Lung (tissue), 12 donors: ENCODE data around the gene TOPAZ1. TPM values are rescaled to one million over a fixed set of nuclear protein-coding genes. Genes with fewer than 3 reads are reported as not detected.
A peak's percentile ranks its signal among the peaks of the same experiment; 100 is the strongest.

ENCODE experiments used
- ATAC-seq: fragments of 200-7000 bp; cut with Tn5 transposase; one replicate; pipeline ENCODE4 v1.9.1; 2020; ENCODE audit warnings: moderate number of reproducible peaks; ENCODE audit not compliant: insufficient read depth, low FRiP score
- DNase-seq, 3 donors: peaks; one replicate each; pipeline ENCODE4 v3.0.0-alpha.2; 2013 to 2017
- H3K27ac ChIP-seq, 2 donors: one replicate each; pipeline ENCODE4 v1.5.1; 2013; ENCODE audit warnings: mild to moderate bottlenecking in 2 of 2, moderate library complexity in 2 of 2, control low read depth in 1 of 2, inconsistent platforms in 1 of 2, low read depth in 1 of 2, low read length in 1 of 2
- H3K27me3 ChIP-seq, 3 donors: one replicate each; pipeline ENCODE4 v1.5.1; 2013; ENCODE audit warnings: low read length in 2 of 3; ENCODE audit not compliant: control insufficient read depth in 3 of 3, insufficient read depth in 3 of 3
- H3K36me3 ChIP-seq, 4 donors: one replicate each; pipeline ENCODE4 v1.5.1; 2013; ENCODE audit warnings: low read length in 4 of 4, mild to moderate bottlenecking in 1 of 4, moderate library complexity in 1 of 4; ENCODE audit not compliant: control insufficient read depth in 4 of 4, insufficient read depth in 4 of 4
- H3K4me1 ChIP-seq, 5 donors: one replicate each; pipeline ENCODE4 v1.5.1; 2013; ENCODE audit warnings: low read length in 5 of 5, mild to moderate bottlenecking in 2 of 5, moderate library complexity in 1 of 5; ENCODE audit not compliant: control insufficient read depth in 5 of 5, insufficient read depth in 5 of 5
- H3K4me3 ChIP-seq: one replicate; pipeline ENCODE4 v1.5.1; 2013; ENCODE audit warnings: mild to moderate bottlenecking, control low read depth, moderate library complexity
- H3K9ac ChIP-seq, 2 donors: one replicate each; pipeline ENCODE4 v1.5.1; 2013; ENCODE audit warnings: low read length in 2 of 2, control low read depth in 1 of 2; ENCODE audit not compliant: insufficient read depth in 1 of 2
- H3K9me3 ChIP-seq, 4 donors: one replicate each; pipeline ENCODE4 v1.5.1; 2013; ENCODE audit warnings: low read length in 3 of 4, mild to moderate bottlenecking in 1 of 4, moderate library complexity in 1 of 4; ENCODE audit not compliant: control insufficient read depth in 4 of 4, insufficient read depth in 3 of 4
- WGBS, 2 donors: extraction: QIAGEN DNeasy Blood & Tissue Kit; methylation state at CpG; one replicate each; pipeline ENCODE4 v1.1.7; 2013; 5-methylcytosine and 5-hydroxymethylcytosine counted together
- polyA plus RNA-seq, 2 donors: library from polyadenylated mRNA; stranded (reverse); fragments of 200-250 nt; gene quantifications; one replicate each; pipeline ENCODE4 v1.2.1, GENCODE V29; 2013
- total RNA-seq, 2 donors: library from RNA; depleted of rRNA in 1 of 2; stranded (reverse); fragments of >200 nt in 1 of 2; gene quantifications; one replicate each; pipeline ENCODE4 v1.2.1, GENCODE V29; 2014 to 2021
- TF ChIP-seq, protein P1 (sequence below): IDR thresholded peaks from 2 replicates; pipeline ENCODE4 v1.5.1; 2012; ENCODE audit warnings: mild to moderate bottlenecking; ENCODE audit errors: control extremely low read depth, extremely low read depth
- donor health status: control.
- donor health status: control.
- donor health status: Bipolar disorder and iron deficiency.
- donor health status: healthy.
- donor health status: DM: yes; HTN: yes; CAD: no.

Gene TOPAZ1
- total and polyA plus RNA-seq, 4 donors = not detected

DNA sequence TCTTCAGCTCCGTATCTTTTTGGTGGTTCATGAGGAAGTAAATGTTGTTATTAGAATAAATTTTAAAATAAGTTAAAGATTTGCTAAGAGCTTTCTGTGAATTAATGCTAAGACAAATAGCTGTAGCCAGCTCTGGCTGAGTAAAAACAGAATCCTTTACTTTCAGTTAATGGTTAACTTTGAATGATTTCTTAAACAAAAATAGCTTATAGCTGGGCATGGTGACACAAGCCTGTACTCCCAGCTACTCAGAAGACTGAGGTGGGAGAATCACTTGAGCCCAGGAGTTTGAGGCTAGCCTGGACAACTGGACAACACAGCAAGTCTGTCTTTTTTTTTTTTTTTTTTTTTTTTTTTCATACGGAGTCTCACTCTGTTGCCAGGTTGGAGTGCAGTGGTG, 121.9 kb downstream of the TOPAZ1 start:
- no peaks in the 10 kb centered on the region for H3K27me3 ChIP-seq
- H3K9ac ChIP-seq = no peak overlapping the region
- peaks cover 0 to 4% (median under 1%) of the 10 kb centered on the region in 4 donors for H3K36me3 ChIP-seq
- ATAC-seq (no peak), DNase-seq (peak in 1 of 3 donors; percentile 53)
- no peak overlapping the region for H3K4me3 ChIP-seq
- no peak overlapping the region for H3K27ac ChIP-seq
- TF ChIP-seq, protein P1, sequence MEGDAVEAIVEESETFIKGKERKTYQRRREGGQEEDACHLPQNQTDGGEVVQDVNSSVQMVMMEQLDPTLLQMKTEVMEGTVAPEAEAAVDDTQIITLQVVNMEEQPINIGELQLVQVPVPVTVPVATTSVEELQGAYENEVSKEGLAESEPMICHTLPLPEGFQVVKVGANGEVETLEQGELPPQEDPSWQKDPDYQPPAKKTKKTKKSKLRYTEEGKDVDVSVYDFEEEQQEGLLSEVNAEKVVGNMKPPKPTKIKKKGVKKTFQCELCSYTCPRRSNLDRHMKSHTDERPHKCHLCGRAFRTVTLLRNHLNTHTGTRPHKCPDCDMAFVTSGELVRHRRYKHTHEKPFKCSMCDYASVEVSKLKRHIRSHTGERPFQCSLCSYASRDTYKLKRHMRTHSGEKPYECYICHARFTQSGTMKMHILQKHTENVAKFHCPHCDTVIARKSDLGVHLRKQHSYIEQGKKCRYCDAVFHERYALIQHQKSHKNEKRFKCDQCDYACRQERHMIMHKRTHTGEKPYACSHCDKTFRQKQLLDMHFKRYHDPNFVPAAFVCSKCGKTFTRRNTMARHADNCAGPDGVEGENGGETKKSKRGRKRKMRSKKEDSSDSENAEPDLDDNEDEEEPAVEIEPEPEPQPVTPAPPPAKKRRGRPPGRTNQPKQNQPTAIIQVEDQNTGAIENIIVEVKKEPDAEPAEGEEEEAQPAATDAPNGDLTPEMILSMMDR = no peak
- H3K4me1 ChIP-seq = no peaks in the 10 kb centered on the region
- H3K9me3 ChIP-seq = no peaks in the 10 kb centered on the region
- 75 to 88% methylated on average over 2 of the region's 2 CpGs for WGBS, 2 donors

DNA sequence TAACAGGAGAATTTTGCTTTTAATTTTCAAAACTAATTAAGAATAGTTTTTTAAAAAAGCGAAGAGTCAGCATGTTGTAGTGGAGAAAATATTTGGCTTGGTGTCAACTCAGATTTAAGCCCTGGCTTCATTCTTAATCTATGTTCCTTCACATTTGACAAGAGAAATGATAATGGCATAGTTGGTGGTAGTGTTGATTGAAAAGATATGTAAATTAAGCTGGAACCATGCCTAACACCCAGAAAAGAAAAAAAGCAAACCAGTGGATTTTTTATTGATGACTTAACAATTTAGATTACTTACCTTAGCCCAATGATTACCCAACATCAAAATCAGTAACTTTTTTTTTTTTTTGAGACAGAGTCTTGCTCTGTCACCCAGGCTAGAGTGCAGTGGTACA, 124.3 kb downstream of the TOPAZ1 start:
- Histone ChIP-seq H3K4me1 (no peaks in the 10 kb centered on the region), H3K36me3 (peaks cover 0 to 3% (median under 1%) of the 10 kb centered on the region in 4 donors), H3K9ac (no peak overlapping the region), H3K27me3 (no peaks in the 10 kb centered on the region), H3K4me3 (no peak overlapping the region), H3K27ac (no peak overlapping the region), H3K9me3 (no peaks in the 10 kb centered on the region)
- DNase-seq (peak in 1 of 3 donors; percentile 8), ATAC-seq (no peak)
- TF ChIP-seq, protein P1 = no peak
- WGBS, 2 donors = 92 to 97% methylated on average over 1 of the region's 1 CpG

DNA sequence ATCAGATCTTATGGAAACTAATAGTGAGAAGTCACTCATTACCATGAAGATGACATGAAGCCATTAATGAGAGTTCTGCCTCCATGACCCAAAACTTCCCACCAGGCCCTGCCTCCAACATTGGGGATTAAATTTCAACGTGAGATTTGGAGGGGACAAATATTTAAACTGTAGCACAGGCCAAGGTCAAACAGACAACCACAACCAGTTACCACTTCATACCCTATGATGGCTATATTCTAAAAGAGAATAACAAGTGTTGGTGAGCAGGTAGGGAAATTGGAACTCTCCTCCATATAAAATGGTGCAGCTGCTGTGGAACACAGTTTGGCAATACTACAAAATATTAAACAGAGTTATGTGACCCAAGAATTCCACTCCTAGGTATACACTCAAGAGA, 133.8 kb downstream of the TOPAZ1 start:
- no peak overlapping the region for H3K27ac ChIP-seq
- no peaks in the 10 kb centered on the region for H3K4me1 ChIP-seq
- ATAC-seq (no peak), DNase-seq (no peak)
- no peak overlapping the region for H3K4me3 ChIP-seq
- no peaks in the 10 kb centered on the region for H3K27me3 ChIP-seq
- no peak overlapping the region for H3K9ac ChIP-seq
- H3K9me3 ChIP-seq = no peaks in the 10 kb centered on the region
- WGBS, 2 donors = 90 to 96% methylated on average over 1 of the region's 1 CpG
- peaks cover 0 to 5% (median 2%) of the 10 kb centered on the region in 4 donors for H3K36me3 ChIP-seq
- TF ChIP-seq, protein P1 = no peak

Other genes starting within 250 kb of the TOPAZ1 start
- gene TCAIM, start 96.9 kb downstream of the TOPAZ1 start, total RNA-seq = 10 to 100 TPM; 22.8 to 42.1 TPM
- 10 to 100 TPM; 14.4 to 15.1 TPM for gene TCAIM, start 96.9 kb downstream of the TOPAZ1 start, polyA plus RNA-seq
- 10 to 100 TPM; 16.3 to 23.2 TPM for gene ZNF445, start 235.8 kb downstream of the TOPAZ1 start, total RNA-seq
- gene ZNF445, start 235.8 kb downstream of the TOPAZ1 start, polyA plus RNA-seq = 1 to 10 TPM; 2.7 to 3.8 TPM